ENCODE data around the gene SLC35F1.
"Not testable (repeated sequence)": the region's sequence is repeated elsewhere in the genome, so short reads cannot be mapped to it uniquely, and the experiment has no call there.

SLC35F1 gene

GRCh38 chr6:117927866-117928265, 20.8 kb downstream of the SLC35F1 start:
- no peak for DNase-seq (ENCODE audit: low read depth)

- DNase-seq (ENCODE audit: low read depth) = no peak
Observed at GRCh38 chr6:117928833-117929232, 21.8 kb downstream of the SLC35F1 start.

GRCh38 chr6:117929501-117929900, 22.4 kb downstream of the SLC35F1 start:
- no peak for DNase-seq (ENCODE audit: low read depth)

GRCh38 chr6:117930645-117931044, 23.6 kb downstream of the SLC35F1 start:
- DNase-seq (ENCODE audit: low read depth) = no peak

- DNase-seq (ENCODE audit: low read depth) = no peak
Observed at GRCh38 chr6:117932001-117932400, 24.9 kb downstream of the SLC35F1 start.

GRCh38 chr6:117932676-117933075, 25.6 kb downstream of the SLC35F1 start:
- DNase-seq (ENCODE audit: low read depth) = no peak

GRCh38 chr6:117933471-117933870, 26.4 kb downstream of the SLC35F1 start:
- no peak for DNase-seq (ENCODE audit: low read depth)

- no peak for DNase-seq (ENCODE audit: low read depth)
Observed at GRCh38 chr6:117938311-117938995, 31.4 kb downstream of the SLC35F1 start.

GRCh38 chr6:117947234-117947633, 40.2 kb downstream of the SLC35F1 start:
- no peak for DNase-seq (ENCODE audit: low read depth)

GRCh38 chr6:117951783-117952182, 44.7 kb downstream of the SLC35F1 start:
- DNase-seq (ENCODE audit: low read depth) = no peak

GRCh38 chr6:117955684-117956256, 48.7 kb downstream of the SLC35F1 start:
- no peak for DNase-seq (ENCODE audit: low read depth)

GRCh38 chr6:117956386-117956785, 49.3 kb downstream of the SLC35F1 start:
- DNase-seq (ENCODE audit: low read depth) = no peak

- DNase-seq (ENCODE audit: low read depth) = no peak
Observed at GRCh38 chr6:117958536-117958935, 51.5 kb downstream of the SLC35F1 start.

GRCh38 chr6:117960877-117961276, 53.8 kb downstream of the SLC35F1 start:
- no peak for DNase-seq (ENCODE audit: low read depth)

- DNase-seq (ENCODE audit: low read depth) = no peak
Observed at GRCh38 chr6:117961301-117961700, 54.2 kb downstream of the SLC35F1 start.

- not testable (repeated sequence) for DNase-seq (ENCODE audit: low read depth)
Observed at GRCh38 chr6:117965763-117966162, 58.7 kb downstream of the SLC35F1 start.

GRCh38 chr6:117971637-117972036, 64.6 kb downstream of the SLC35F1 start:
- no peak for DNase-seq (ENCODE audit: low read depth)

GRCh38 chr6:117974914-117975627, 68.0 kb downstream of the SLC35F1 start:
- DNase-seq (ENCODE audit: low read depth) = no peak

GRCh38 chr6:117976030-117976651, 69.1 kb downstream of the SLC35F1 start:
- DNase-seq (ENCODE audit: low read depth) = no peak

GRCh38 chr6:117985916-117986315, 78.9 kb downstream of the SLC35F1 start:
- no peak for DNase-seq (ENCODE audit: low read depth)

GRCh38 chr6:117986396-117986795, 79.3 kb downstream of the SLC35F1 start:
- no peak for DNase-seq (ENCODE audit: low read depth)

- DNase-seq (ENCODE audit: low read depth) = no peak
Observed at GRCh38 chr6:117989086-117989485, 82.0 kb downstream of the SLC35F1 start.

GRCh38 chr6:117990151-117990550, 83.1 kb downstream of the SLC35F1 start:
- no peak for DNase-seq (ENCODE audit: low read depth)

Measured in activated T-helper 9 cell treated with anti-CD3 and anti-CD28 coated beads, Interleukin-2, amount 50 U/mL, for 16 hours (primary cell).